Breast epithelium (tissue), 4 donors: ENCODE results near the gene PTTG1IP2. TPM values are rescaled to one million over a fixed set of nuclear protein-coding genes. Genes with fewer than 3 reads are reported as not detected.

Experiments
- DNase-seq, 2 donors: peaks; one replicate each; pipeline ENCODE4 v3.0.0-alpha.2; 2019; ENCODE audit warnings: low spot score in 2 of 2
- H3K27ac ChIP-seq, 2 donors: fragments of 200-600 bp; sonication (generic) in 1 of 2; one replicate each; pipeline ENCODE4 v1.5.1; 2016 to 2019; ENCODE audit warnings: mild to moderate bottlenecking in 1 of 2
- H3K27me3 ChIP-seq, 2 donors: fragments of 200-600 bp; sonication (generic) in 1 of 2; one replicate each; pipeline versions ENCODE4 v1.5.1 to v1.6.0; 2017 to 2019; ENCODE audit warnings: control low read depth in 1 of 2, mild to moderate bottlenecking in 1 of 2
- H3K36me3 ChIP-seq: fragments of 200-600 bp; one replicate; pipeline ENCODE4 v1.5.1; 2019
- H3K4me1 ChIP-seq, 2 donors: fragments of 200-600 bp; sonication (generic); one replicate each; pipeline ENCODE4 v1.5.1; 2016 to 2019; ENCODE audit warnings: control low read depth in 1 of 2
- H3K4me3 ChIP-seq, 3 donors: fragments of 200-600 bp; sonication (generic); 1 replicate in 2 of 3; 2 replicates in 1 of 3; pipeline ENCODE4 v1.5.1; 2016 to 2019; ENCODE audit warnings: mild to moderate bottlenecking in 3 of 3, moderate library complexity in 2 of 3
- H3K9me3 ChIP-seq, 2 donors: fragments of 200-600 bp; sonication (generic) in 1 of 2; one replicate each; pipeline ENCODE4 v1.5.1; 2016 to 2019; ENCODE audit warnings: control low read depth in 1 of 2
- CTCF ChIP-seq, 3 donors: fragments of 450-650 bp; IDR thresholded peaks; one replicate each; pipeline ENCODE4 v1.5.1; 2016 to 2017; ENCODE audit warnings: antibody characterized with exemption in 3 of 3, mild to moderate bottlenecking in 3 of 3, moderate library complexity in 3 of 3
- POLR2A ChIP-seq: fragments of 450-650 bp; IDR thresholded peaks from one replicate; pipeline ENCODE4 v1.6.1; 2016; ENCODE audit warnings: antibody characterized with exemption, mild to moderate bottlenecking, moderate library complexity
- POLR2AphosphoS5 ChIP-seq, 3 donors: sonication (generic); formaldehyde crosslinking; IDR thresholded peaks; one replicate each; pipeline ENCODE4 v1.6.1; 2017; ENCODE audit warnings: antibody characterized with exemption in 3 of 3
- intact Hi-C: fragments of 100-400 bp; cut with DNase I; formaldehyde crosslinking; loops from one replicate; pipeline ENCODE4 v1.15.1; 2023; ENCODE audit warnings: low total_unique reads
- total RNA-seq, 3 donors: library from RNA; depleted of rRNA; stranded (reverse); fragments of >200 nt; gene quantifications; one replicate each; pipeline ENCODE4 v1.1.0, GENCODE V29; 2016

PTTG1IP2 gene
- total RNA-seq, 3 donors from 2014 or later: not detected

- DNase-seq: no peak
- intact Hi-C loops: no loop called here
- H3K36me3 ChIP-seq: no peaks in the 10 kb centered on the region
- H3K4me3 ChIP-seq: no peak overlapping the region
- no peaks in the 10 kb centered on the region for H3K9me3 ChIP-seq
- no peak for TF ChIP-seq CTCF (IDR thresholded peaks at IDR 0.05)
- H3K27ac ChIP-seq: no peak overlapping the region
- H3K27me3 ChIP-seq: no peaks in the 10 kb centered on the region
- no peaks in the 10 kb centered on the region for H3K4me1 ChIP-seq
Measured at GRCh38 chr7:90512821-90513254, 43.4 kb downstream of the PTTG1IP2 start.

GRCh38 chr7:90516257-90516656 lies 46.8 kb downstream of the PTTG1IP2 start:
- no peak for DNase-seq
- intact Hi-C loops: no loop called here
- H3K27me3 ChIP-seq: no peaks in the 10 kb centered on the region
- H3K36me3 ChIP-seq: no peaks in the 10 kb centered on the region
- no peaks in the 10 kb centered on the region for H3K4me1 ChIP-seq
- no peak overlapping the region for H3K4me3 ChIP-seq
- no peaks in the 10 kb centered on the region for H3K9me3 ChIP-seq
- H3K27ac ChIP-seq: no peak overlapping the region
- TF ChIP-seq POLR2A (no peak), CTCF (IDR thresholded peaks at IDR 0.05) (no peak), POLR2AphosphoS5 (IDR thresholded peaks at IDR 0.05) (no peak)

GRCh38 chr7:90518630-90519029 lies 49.2 kb downstream of the PTTG1IP2 start:
- no peak overlapping the region for H3K27ac ChIP-seq
- DNase-seq: no peak
- intact Hi-C loops: no loop called here
- H3K9me3 ChIP-seq: no peaks in the 10 kb centered on the region
- no peaks in the 10 kb centered on the region for H3K27me3 ChIP-seq
- no peaks in the 10 kb centered on the region for H3K4me1 ChIP-seq
- TF ChIP-seq POLR2AphosphoS5 (IDR thresholded peaks at IDR 0.05): no peak
- no peak for TF ChIP-seq CTCF (IDR thresholded peaks at IDR 0.05)
- TF ChIP-seq POLR2A: no peak
- H3K4me3 ChIP-seq: no peak overlapping the region
- no peaks in the 10 kb centered on the region for H3K36me3 ChIP-seq

- no peak for TF ChIP-seq POLR2A
- TF ChIP-seq CTCF (IDR thresholded peaks at IDR 0.05): no peak
- TF ChIP-seq POLR2AphosphoS5 (IDR thresholded peaks at IDR 0.05): no peak
Measured at GRCh38 chr7:90520484-90520883, 51.0 kb downstream of the PTTG1IP2 start.

GRCh38 chr7:90530263-90530662 lies 60.8 kb downstream of the PTTG1IP2 start:
- Histone ChIP-seq H3K27ac (no peak overlapping the region), H3K4me3 (no peak overlapping the region), H3K27me3 (no peaks in the 10 kb centered on the region), H3K36me3 (no peaks in the 10 kb centered on the region), H3K4me1 (no peaks in the 10 kb centered on the region), H3K9me3 (no peaks in the 10 kb centered on the region)
- no peak for TF ChIP-seq CTCF (IDR thresholded peaks at IDR 0.05)
- intact Hi-C loops: no loop called here
- DNase-seq: no peak

More at GRCh38 chr7:90520484-90520883, 51.0 kb downstream of the PTTG1IP2 start:
- Histone ChIP-seq H3K9me3 (no peaks in the 10 kb centered on the region), H3K4me1 (no peaks in the 10 kb centered on the region), H3K36me3 (no peaks in the 10 kb centered on the region), H3K4me3 (no peak overlapping the region), H3K27ac (no peak overlapping the region), H3K27me3 (no peaks in the 10 kb centered on the region)
- intact Hi-C loops: no loop called here
- no peak for DNase-seq
